ENCODE results near the gene CSAG2. TPM values are rescaled to one million over a fixed set of nuclear protein-coding genes. Genes with fewer than 3 reads are reported as not detected.
"Not testable (repeated sequence)": the region's sequence is repeated elsewhere in the genome, so short reads cannot be mapped to it uniquely, and the experiment has no call there.

Gene CSAG2
- total RNA-seq, result not detected
- long read RNA-seq, result 0 reads

DNA sequence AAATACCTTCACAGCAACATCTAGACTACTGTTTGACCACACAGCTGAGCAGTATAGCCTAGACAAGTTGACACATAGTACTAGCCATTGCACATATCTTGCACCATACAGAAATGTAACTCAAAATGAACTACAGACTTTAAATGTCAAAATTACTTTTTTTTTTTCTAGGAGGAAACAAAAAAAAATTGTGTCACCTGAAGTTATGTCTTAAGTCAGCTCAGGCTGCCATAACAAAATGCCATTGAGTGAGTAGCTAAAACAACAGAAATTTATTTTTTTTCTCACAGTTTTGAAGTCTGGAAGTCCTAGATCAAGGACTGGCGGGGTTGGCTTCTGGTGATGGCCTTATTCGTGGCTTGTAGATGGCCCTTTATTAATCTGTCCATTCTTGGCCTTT is at the start of gene CSAG2:
TSS of gene CSAG2 (minus strand) at position 101 of the 400 bp plus-strand sequence. CDS start 161 bp downstream, outside the sequence.
- DNase-seq (ENCODE audit: missing footprints); ATAC-seq; intact Hi-C loops (cut with DNase I): not testable (repeated sequence)

- intact Hi-C loops (cut with DNase I); ATAC-seq; DNase-seq (ENCODE audit: missing footprints): not testable (repeated sequence)
These were observed 45.8 kb upstream of the CSAG2 start for GRCh38 chrX:152754871-152755270.

DNA sequence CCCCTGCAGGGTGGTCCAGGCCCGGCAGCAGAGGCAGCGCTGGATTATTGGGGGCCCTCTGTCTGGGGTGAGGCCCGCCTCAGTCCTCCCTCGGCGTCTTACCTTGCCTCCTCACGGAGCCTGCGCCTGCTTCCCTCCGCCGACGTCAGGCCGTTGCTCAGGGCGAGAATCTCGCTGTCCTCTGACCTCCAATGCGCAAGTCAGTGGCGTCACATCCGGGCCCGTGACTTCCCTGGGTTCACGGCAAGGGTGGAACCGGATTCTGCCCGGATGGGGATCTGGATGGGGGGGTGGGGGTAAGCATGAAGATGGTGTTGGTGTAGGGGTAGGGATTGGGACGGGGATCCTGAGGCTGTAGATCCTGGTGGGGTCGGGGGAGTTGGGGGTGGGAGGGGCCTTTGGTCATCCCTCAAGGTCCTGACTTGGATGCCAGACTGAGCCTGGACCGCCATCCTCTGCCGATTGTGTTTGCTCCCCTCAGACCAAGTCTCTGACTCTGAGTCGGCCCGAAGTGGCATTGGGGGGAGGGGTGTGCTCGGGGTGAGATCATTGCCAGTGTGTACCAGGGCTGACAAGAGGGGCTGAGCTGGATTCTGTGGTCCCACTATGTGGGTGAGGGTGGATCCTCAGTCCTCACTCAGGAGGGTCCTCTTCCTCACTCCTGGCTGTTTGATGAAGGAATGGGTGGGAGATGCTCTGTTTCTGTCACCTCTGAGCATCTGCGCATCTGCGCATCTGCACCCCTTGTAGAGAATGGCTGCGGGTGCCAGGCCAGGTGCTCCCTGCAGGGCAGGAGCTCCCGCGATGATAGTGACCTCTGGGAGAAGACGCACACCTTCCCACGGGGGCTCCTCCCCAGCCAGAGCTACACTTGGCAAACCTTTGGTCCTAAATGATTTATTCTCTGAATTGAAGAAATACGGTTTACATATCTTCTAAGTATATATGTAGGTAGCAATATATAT is 44.9 kb upstream of the CSAG2 start, which contains the start of gene MAGEA2:
TSS of gene MAGEA2 (minus strand) at position 157 of the 965 bp plus-strand sequence. CDS start 2,479 bp downstream, outside the sequence.
- DNase-seq (ENCODE audit: missing footprints); ATAC-seq; intact Hi-C loops (cut with DNase I): not testable (repeated sequence)

DNA sequence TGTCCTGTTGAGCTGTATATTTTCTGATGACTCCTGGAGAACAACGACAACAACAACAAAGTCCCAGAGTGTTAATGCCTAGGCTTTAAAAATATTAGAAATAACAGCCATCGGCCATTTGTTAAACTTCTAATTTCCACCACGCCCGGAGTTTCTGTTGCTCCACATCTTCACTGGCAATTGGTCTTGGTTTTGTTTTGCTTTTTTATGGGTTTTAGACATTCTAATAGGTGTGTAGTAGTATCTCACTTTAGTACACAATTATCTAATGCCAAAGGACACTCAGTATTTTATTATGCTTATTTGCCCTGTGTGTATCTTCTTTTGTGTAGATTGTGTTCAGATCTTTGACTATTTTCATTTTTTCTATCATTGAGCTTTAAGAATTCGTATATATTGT is 29.5 kb upstream of the CSAG2 start:
- intact Hi-C loops (cut with DNase I), result no loop called here
- DNase-seq (ENCODE audit: missing footprints), result no peak
- ATAC-seq, result no peak

DNA sequence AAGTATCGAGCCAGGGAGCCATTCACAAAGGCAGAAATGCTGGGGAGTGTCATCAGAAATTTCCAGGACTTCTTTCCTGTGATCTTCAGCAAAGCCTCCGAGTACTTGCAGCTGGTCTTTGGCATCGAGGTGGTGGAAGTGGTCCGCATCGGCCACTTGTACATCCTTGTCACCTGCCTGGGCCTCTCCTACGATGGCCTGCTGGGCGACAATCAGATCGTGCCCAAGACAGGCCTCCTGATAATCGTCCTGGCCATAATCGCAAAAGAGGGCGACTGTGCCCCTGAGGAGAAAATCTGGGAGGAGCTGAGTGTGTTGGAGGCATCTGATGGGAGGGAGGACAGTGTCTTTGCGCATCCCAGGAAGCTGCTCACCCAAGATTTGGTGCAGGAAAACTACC is 27.5 kb upstream of the CSAG2 start:
- intact Hi-C loops (cut with DNase I); ATAC-seq: not testable (repeated sequence)

GRCh38 chrX:152735860-152736511 is 26.9 kb upstream of the CSAG2 start:
- no peak for DNase-seq (ENCODE audit: missing footprints)
- intact Hi-C loops (cut with DNase I), result no loop called here
- no peak for ATAC-seq

More for the DNA sequence above, 27.5 kb upstream of the CSAG2 start:
- DNase-seq (ENCODE audit: missing footprints), result not testable (repeated sequence)

- no peak for DNase-seq (ENCODE audit: missing footprints)
- no peak for ATAC-seq
- intact Hi-C loops (cut with DNase I), result no loop called here
These were observed 26.0 kb upstream of the CSAG2 start for GRCh38 chrX:152735101-152735500.

DNA sequence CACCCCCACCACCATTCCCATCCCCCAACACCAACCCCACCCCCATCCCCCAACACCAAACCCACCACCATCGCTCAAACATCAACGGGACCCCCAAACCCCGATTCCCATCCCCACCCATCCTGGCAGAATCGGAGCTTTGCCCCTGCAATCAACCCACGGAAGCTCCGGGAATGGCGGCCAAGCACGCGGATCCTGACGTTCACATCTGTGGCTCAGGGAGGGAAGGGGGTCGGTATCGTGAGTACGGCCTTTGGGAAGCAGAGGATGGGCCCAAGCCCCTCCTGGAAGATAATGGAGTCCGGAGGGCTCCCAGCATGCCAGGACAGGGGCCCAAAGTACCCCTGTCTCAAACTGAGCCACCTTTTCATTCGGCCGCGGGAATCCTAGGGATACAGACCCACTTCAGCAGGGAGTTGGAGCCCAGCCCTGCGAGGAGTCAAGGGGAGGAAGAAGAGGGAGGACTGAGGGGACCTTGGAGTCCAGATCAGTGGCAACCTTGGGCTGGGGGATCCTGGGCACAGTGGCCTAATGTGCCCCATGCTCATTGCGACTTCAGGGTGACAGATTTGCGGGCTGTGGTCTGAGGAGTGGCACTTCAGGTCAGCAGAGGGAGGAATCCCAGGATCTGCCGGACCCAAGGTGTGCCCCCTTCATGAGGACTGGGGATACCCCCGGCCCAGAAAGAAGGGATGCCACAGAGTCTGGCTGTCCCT is 25.2 kb upstream of the CSAG2 start:
- intact Hi-C loops (cut with DNase I); DNase-seq (ENCODE audit: missing footprints); ATAC-seq: not testable (repeated sequence)

DNA sequence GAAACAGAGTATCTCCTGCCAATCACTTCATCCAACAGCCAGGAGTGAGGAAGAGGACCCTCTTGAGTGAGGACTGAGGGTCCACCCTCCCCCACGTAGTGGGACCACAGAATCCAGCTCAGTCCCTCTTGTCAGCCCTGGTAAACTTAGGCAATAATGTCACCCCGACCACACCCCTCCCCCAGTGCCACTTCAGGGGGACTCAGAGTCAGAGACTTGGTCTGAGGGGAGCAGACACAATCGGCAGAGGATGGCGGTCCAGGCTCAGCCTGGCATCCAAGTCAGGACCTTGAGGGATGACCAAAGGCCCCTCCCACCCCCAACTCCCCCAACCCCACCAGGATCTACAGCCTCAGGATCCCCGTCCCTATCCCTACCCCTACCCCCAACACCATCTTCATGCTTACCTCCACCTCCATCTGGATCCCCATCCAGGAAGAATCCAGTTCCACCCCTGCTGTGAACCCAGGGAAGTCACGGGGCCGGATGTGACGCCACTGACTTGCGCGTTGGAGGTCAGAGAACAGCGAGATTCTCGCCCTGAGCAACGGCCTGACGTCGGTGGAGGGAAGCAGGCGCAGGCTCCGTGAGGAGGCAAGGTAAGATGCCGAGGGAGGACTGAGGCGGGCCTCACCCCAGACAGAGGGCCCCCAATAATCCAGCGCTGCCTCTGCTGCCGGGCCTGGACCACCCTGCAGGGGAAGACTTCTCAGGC is 24.3 kb upstream of the CSAG2 start, which contains the start of the genes CSAG1 and MAGEA12:
TSS of gene CSAG1 (minus strand) at position 461 of the 715 bp plus-strand sequence. CDS start 1,261 bp downstream, outside the sequence.
TSS of gene MAGEA12 (plus strand) at position 497 of the 715 bp plus-strand sequence. CDS start 2,405 bp downstream, outside the sequence.
- ATAC-seq, result no peak
- intact Hi-C loops (cut with DNase I), result no loop called here
- no peak for DNase-seq (ENCODE audit: missing footprints)

DNA sequence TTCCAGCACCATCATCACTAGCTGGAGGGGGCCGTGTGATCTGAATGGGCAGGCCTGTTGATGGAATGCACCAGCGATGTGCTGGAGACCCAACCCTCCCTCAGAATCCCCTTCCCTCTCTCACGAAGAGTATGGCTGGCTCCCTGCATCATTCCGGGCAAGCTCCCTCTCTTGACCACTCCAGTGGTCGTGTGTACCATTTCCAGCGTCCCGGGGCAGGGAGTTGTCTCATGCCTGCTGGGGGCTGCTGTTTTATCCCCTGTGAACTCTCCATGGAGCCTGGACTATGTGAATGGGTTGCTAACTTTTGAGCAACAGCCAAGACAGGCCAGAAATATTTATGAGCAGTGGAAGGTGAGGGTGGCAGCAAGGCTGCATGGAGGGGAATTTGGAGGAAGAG is 16.3 kb upstream of the CSAG2 start:
- DNase-seq (ENCODE audit: missing footprints), result no peak
- ATAC-seq, result no peak
- intact Hi-C loops (cut with DNase I), result no loop called here

GRCh38 chrX:152713815-152714787 is 5.0 kb upstream of the CSAG2 start, which contains the start of gene MAGEA2B:
Gene MAGEA2B (plus strand): TSS chrX:152714628. CDS start chrX:152717107, 2,479 bp downstream.
- intact Hi-C loops (cut with DNase I); ATAC-seq; DNase-seq (ENCODE audit: missing footprints): not testable (repeated sequence)

- DNase-seq (ENCODE audit: missing footprints); intact Hi-C loops (cut with DNase I); ATAC-seq: not testable (repeated sequence)
These were observed 4.1 kb upstream of the CSAG2 start for GRCh38 chrX:152713195-152713594.

DNA sequence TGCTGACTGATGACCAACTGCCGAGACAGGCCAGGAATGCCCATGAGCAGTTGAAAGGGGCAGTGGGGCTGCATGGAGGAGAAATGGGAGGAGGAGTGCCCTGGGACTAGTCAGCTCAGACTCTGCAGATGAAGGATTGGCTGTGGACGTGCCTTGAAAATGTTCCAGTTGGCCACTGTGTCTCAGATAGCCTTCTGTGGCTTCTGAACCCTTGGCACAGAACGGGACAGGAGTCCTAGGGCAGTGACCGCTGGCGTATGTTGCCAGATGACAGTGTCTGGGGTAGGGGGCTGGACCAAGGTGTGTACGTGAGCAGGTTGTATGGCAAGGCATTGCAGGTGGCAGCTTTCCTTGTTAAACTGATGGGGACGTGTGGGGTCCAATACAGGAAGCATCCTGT is 2.6 kb downstream of the CSAG2 start:
- ATAC-seq; intact Hi-C loops (cut with DNase I); DNase-seq (ENCODE audit: missing footprints): not testable (repeated sequence)

DNA sequence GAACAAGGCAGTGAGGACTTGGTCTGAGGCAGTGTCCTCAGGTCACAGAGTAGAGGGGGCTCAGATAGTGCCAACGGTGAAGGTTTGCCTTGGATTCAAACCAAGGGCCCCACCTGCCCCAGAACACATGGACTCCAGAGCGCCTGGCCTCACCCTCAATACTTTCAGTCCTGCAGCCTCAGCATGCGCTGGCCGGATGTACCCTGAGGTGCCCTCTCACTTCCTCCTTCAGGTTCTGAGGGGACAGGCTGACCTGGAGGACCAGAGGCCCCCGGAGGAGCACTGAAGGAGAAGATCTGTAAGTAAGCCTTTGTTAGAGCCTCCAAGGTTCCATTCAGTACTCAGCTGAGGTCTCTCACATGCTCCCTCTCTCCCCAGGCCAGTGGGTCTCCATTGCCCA is 8.7 kb downstream of the CSAG2 start:
- ATAC-seq; intact Hi-C loops (cut with DNase I): not testable (repeated sequence)
- DNase-seq (ENCODE audit: missing footprints), result peak; percentile 18

DNA sequence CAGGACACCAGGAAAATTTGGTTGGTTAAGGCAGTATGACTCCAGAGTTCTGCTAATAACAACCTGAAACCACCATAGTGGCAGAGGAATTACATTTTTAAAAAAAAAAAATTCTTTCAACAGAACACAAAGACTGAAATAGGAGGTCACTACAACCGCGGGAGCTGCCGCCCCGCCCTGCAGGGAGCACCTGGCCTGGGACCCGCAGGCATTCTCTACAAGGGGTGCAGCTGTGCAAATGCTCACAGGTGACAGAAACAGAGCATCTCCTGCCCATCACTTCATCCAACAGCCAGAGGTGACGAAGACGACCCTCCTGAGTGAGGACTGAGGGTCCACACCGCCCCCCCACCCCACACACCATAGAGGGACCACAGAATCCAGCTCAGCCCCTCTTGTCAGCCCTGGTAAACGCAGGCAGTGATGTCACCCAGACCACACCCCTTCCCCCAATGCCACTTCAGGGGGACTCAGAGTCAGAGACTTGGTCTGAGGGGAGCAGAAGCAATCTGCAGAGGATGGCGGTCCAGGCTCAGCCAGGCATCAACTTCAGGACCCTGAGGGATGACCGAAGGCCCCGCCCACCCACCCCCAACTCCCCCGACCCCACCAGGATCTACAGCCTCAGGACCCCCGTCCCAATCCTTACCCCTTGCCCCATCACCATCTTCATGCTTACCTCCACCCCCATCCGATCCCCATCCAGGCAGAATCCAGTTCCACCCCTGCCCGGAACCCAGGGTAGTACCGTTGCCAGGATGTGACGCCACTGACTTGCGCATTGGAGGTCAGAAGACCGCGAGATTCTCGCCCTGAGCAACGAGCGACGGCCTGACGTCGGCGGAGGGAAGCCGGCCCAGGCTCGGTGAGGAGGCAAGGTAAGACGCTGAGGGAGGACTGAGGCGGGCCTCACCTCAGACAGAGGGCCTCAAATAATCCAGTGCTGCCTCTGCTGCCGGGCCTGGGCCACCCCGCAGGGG is 10.8 kb downstream of the CSAG2 start, which contains the start of gene MAGEA3:
TSS of gene MAGEA3 (plus strand) at position 843 of the 980 bp plus-strand sequence. CDS start 2,039 bp downstream, outside the sequence.
- ATAC-seq; DNase-seq (ENCODE audit: missing footprints); intact Hi-C loops (cut with DNase I): not testable (repeated sequence)

Measured in Right ventricle myocardium inferior (tissue), 1 donor.